GM19328 (cell line): ENCODE measurements around the gene MAD1L1.
"Not testable (repeated sequence)": the region's sequence is repeated elsewhere in the genome, so short reads cannot be mapped to it uniquely, and the experiment has no call there.

ENCODE experiments used
- ATAC-seq: cut with Tn5 transposase; IDR thresholded peaks from one replicate; pipeline ENCODE4 v1.9.1; 2021; ENCODE audit warnings: mild to moderate bottlenecking, moderate library complexity; ENCODE audit not compliant: unreplicated experiment

The MAD1L1 gene

DNA sequence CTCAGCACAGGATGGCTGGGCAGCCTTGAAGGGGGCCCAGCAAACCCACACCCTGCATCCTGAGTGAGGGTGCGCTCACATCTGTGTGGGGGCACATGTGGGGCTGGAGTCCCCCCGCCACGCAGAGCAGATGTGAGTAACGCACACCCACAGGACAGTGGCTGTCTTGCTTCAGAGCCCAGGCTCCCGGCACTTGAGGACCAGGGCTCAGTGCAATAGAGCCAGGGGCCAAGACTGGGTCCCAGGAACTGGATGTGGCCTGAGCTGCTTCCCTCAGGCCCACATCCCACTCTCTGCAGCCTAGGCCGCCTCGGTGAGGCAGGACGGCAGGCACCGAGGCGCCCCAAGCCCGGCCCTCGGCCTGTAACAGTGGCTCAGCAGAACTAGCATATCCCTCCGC, 159.9 kb downstream of the MAD1L1 start:
- no peak for ATAC-seq

DNA sequence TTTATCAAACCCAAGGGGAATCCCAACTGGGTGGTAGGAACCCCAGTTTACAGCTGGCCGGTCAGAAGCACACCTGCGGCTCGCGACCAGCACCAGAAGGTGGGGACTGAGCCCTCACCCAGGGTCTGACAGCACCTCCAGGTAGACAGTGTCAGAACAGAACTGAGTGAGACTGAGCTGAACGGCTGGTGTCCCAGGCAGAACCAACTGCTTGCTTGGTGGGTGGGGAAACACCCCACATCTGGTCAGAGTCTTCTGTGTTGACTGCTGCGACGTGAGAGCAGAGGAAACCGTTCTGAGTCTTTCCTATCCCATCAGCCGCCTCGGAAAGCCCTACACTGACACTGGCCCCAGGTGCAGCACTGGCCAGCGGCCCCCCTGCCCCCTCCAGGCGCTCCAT, 160.7 kb downstream of the MAD1L1 start:
- peak; percentile 76 for ATAC-seq

GRCh38 chr7:2071133-2071832, 161.5 kb downstream of the MAD1L1 start:
- no peak for ATAC-seq

- no peak for ATAC-seq
These were observed 162.5 kb downstream of the MAD1L1 start for GRCh38 chr7:2070151-2070763.

GRCh38 chr7:2069472-2069860, 163.3 kb downstream of the MAD1L1 start:
- ATAC-seq = no peak

GRCh38 chr7:2068693-2069471, 163.9 kb downstream of the MAD1L1 start:
- no peak for ATAC-seq

DNA sequence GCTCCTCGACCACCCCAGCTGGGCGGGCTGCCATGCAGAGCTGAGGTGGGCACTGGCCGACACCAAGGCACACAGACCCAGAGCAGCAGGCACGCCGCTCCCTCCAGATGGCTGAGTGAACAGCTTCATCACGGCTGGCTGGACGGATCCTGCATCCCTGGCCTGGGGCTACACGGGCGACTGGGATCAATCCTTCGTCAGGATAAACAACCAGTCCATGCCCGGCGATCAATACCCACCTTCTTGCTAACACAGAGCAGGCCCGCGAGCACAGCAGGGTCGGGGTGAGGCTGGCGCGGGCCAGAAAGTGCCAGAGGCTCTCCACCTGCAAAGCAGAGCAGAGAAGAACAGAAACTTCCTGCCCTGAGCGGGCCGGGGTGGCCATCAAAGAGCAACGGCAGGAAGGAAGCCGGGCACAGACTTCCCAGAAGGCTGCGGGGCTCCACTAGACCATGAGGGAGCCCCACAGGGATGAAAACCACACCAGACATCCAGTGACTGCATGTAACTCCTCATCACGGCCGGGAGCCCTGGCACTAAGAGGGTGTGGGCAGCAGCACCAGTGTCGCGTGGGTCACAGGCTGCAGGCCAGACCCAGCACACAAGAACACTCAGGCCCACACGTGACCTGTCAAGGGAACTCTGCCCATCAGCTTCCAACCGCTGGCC, 166.4 kb downstream of the MAD1L1 start:
- ATAC-seq = no peak

DNA sequence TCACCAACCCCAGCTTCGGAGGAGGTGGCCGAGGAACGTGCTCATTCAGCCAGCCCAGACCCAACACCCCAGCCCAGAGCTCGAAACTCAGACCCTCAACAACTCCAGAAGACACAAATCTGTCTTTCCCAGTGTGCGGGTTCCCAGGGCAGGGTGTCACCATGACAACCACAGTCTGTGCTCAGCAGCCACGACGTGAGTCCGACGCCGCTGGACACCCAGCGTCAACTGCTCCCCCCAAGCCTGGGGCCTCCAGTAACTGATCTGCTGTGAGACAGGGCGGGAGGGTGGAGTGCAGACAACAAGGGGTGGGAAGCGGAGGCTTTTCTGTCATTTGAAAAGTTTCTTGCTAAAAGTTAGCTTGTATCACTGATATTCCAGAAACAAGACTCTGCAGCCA, 167.2 kb downstream of the MAD1L1 start:
- ATAC-seq = no peak

DNA sequence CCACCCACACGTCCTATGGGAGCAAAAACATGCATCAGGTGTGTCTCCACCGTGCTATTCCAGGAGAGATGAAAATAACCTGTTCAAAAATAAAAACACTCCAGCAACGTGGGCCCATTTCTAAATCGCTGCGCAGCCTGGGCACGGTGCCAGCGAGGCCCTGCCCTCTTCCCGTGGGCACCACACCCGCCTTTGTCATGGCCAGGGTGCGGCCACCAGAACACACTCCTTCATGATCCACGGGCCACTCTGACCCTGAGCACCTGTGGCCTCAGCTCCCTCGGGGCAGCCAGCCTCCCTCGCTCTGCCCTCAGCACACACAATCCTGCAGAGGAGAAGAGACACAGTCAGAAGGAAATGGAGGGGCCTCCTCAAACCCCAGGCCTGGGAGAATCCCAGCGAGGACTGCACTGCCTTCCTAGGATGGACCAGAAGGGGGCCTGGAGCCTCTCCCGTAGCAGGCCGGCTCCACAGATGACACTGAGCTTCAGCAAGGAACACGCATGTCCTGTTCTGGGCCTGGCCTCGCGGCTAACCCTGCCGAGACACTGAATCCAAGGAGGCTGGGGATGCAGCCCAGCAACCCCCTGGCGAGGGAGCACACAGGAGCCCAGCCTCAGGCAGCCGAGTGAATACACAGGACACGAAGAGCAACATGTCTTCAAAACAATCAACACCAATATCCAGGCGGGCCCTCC, 169.0 kb downstream of the MAD1L1 start:
- ATAC-seq = no peak

GRCh38 chr7:2062648-2063047, 170.1 kb downstream of the MAD1L1 start:
- ATAC-seq = no peak

- ATAC-seq = no peak
These were observed 172.0 kb downstream of the MAD1L1 start for GRCh38 chr7:2060701-2061100.

GRCh38 chr7:2059964-2060700, 172.6 kb downstream of the MAD1L1 start:
- no peak for ATAC-seq

DNA sequence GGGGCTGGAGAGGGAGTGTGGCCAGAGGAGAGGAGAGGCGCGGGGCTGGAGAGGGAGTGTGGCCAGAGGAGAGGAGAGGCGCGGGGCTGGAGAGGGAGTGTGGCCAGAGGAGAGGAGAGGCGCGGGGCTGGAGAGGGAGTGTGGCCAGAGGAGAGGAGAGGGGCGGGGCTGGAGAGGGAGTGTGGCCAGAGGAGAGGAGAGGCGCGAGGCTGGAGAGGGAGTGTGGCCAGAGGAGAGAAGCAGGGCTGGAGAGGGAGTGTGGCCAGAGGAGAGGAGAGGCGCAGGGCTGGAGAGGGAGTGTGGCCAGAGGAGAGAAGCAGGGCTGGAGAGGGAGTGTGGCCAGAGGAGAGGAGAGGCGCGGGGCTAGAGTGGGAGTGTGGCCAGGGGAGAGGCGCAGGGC, 174.5 kb downstream of the MAD1L1 start:
- ATAC-seq = not testable (repeated sequence)

- no peak for ATAC-seq
These were observed 176.8 kb downstream of the MAD1L1 start for GRCh38 chr7:2055956-2056355.

DNA sequence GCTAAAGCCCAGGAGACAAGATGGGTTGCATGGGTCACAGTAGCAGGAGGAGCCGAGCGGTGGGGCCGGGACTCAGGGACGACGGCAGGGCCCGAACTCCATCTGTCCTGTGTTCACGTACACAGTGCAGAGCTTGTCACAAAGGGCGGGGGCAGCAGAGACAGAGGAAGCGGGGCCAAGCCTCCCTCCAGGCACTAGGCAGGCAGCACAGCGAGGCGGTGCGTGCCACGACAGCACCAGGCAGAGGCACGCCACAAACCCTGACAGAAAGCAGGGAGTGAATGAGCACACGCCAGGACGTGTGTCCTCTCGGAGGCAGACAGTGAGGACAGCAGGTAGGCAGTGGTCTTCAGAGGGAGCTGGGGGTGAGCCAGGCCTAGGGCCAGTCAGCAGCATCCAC, 177.8 kb downstream of the MAD1L1 start:
- no peak for ATAC-seq

GRCh38 chr7:2053395-2053794, 179.3 kb downstream of the MAD1L1 start:
- ATAC-seq = no peak

DNA sequence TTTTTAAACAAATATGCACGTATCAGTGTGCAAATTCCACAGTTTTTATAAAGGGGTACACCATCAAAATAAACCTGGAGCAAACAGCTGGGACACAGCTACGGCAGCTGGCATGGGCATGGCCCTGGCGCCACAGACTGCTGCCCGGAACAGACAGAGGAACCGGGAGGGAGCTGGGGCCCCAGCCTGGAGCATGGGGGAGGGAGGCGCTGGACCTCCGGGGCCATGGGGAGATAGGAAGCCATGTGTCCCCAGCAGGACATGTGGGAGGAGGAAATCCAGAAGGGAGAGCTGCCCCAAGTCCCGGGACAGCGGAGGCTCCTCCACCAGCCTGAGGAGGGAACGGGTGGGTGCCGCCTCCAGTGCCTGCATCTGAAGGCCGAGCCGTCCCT, 180.1 kb downstream of the MAD1L1 start:
- no peak for ATAC-seq

DNA sequence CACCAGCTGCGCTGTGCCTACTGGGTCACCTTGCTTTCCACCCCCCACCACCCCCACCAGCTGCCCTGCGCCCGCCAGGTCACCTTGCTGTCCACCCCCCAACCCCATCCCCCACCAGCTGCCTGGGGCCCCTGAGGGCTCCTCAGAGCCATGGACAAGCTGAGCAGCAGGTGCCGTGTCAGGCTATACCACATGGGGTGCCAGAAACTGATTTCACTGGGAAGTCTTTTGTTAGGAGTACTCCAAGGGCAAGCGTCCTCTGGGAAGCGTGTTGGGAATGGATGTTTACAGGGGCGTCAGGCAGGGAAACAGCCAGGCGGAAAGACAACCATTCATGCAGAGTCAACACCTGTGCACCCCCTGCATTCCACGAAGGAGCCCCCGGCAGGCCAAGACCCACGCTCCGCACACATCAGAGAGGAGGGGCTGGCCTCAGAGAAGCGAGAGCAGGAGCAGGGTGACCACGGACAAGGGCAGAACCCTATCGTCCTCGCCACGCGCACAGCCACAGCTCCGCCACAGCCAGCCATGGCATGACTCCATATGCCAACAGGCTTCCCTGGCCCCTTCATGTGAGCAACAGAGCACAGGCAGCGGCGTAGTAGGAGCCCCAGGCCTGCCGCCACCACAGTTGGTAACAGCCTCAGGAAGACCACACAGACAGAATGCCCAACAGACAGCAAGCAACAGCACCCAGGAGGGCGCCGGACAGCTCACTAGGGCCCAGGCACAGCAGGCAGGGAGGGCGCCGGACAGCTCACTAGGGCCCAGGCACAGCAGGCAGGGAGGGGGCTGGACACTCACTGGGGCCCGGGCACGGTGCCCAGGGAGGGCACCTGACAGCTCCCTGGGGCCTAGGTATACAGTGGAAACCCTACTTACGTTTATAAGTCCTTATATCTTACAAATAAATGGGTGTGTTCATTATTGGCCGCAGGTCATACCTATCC, 180.8 kb downstream of the MAD1L1 start:
- no peak for ATAC-seq

- ATAC-seq = no peak
These were observed 182.3 kb downstream of the MAD1L1 start for GRCh38 chr7:2050511-2050866.
